Ovary (tissue), 9 donors: ENCODE results near the gene NPIPB2. TPM values are rescaled to one million over a fixed set of nuclear protein-coding genes. Genes with fewer than 3 reads are reported as not detected.

Source experiments
- DNase-seq, 5 donors: peaks; one replicate each; pipeline ENCODE4 v3.0.0-alpha.2; 2019 to 2020
- H3K27ac ChIP-seq, 2 donors: fragments of 200-600 bp; one replicate each; pipeline versions ENCODE4 v1.5.1 to v1.8.0; 2019 to 2022
- H3K27me3 ChIP-seq: fragments of 200-600 bp; one replicate; pipeline ENCODE4 v1.8.0; 2022
- H3K36me3 ChIP-seq: fragments of 200-600 bp; sonication (generic); one replicate; pipeline ENCODE4 v1.5.1; 2019
- H3K4me1 ChIP-seq: one replicate; pipeline ENCODE4 v1.8.1; 2013; ENCODE audit warnings: mild to moderate bottlenecking, moderate library complexity; ENCODE audit not compliant: insufficient read depth
- H3K4me3 ChIP-seq: fragments of 200-600 bp; sonication (generic); one replicate; pipeline ENCODE4 v1.5.1; 2017
- H3K9me3 ChIP-seq, 2 donors: fragments of 200-600 bp in 1 of 2; sonication (generic) in 1 of 2; one replicate each; pipeline versions ENCODE4 v1.5.1 to v1.8.1; 2013 to 2019; ENCODE audit warnings: mild to moderate bottlenecking in 1 of 2, moderate library complexity in 1 of 2
- CTCF ChIP-seq, 3 donors: fragments of 450-650 bp in 2 of 3; fragments of 200-600 bp in 1 of 3; IDR thresholded peaks; one replicate each; pipeline versions ENCODE4 v1.5.1 to v1.8.0; 2016 to 2022; ENCODE audit warnings: antibody characterized with exemption in 3 of 3, mild to moderate bottlenecking in 1 of 3
- EP300 ChIP-seq: sonication (generic); formaldehyde crosslinking; IDR thresholded peaks from one replicate; pipeline ENCODE4 v1.6.1; 2017; ENCODE audit warnings: antibody characterized with exemption
- POLR2A ChIP-seq: fragments of 450-650 bp; IDR thresholded peaks from one replicate; pipeline ENCODE4 v1.6.1; 2017; ENCODE audit warnings: antibody characterized with exemption, mild to moderate bottlenecking, moderate library complexity
- whole genome bisulfite sequencing, 3 donors: extraction: QIAGEN DNeasy Blood & Tissue Kit in 1 of 3; methylation state at CpG; one replicate each; pipeline versions ENCODE4 v1.1.5 to v1.1.7; 2013 to 2017; 5-methylcytosine and 5-hydroxymethylcytosine counted together
- intact Hi-C, 4 donors: fragments of 100-400 bp; cut with DNase I; formaldehyde crosslinking; loops; one replicate each; pipeline versions ENCODE4 v1.11.0 to v1.15.1; 2022 to 2023
- polyA plus RNA-seq, 2 donors: library from polyadenylated mRNA; stranded (reverse); fragments of 200-250 nt in 1 of 2; fragments of 350-450 nt in 1 of 2; fragmentation: Illumina TruSeq in 1 of 2; extraction: RNeasy Lipid Tissue Mini Kit (QIAGEN cat#74804) in 1 of 2; gene quantifications; one replicate each; pipeline ENCODE4 v1.2.3, GENCODE V29; 2013 to 2014
- total RNA-seq, 7 donors: library from RNA; depleted of rRNA in 2 of 7; stranded (reverse); fragments of >200 nt in 2 of 7; fragmentation: NEBNext Ultra II Directional in 3 of 7; extraction: Animal tissue kit (Norgen Biotek cat#: 25700) in 3 of 7; gene quantifications; one replicate each; pipeline versions ENCODE4 v1.1.0 to v1.2.4, GENCODE V29; 2016 to 2023
- donor health status: DM: no; HTN: no; CAD: no; lungs with moderate emphysema.
- donor health status: DM: no; HTN: no; CAD: no.
- donor health status: Bipolar disorder and iron deficiency.
- donor health status: DM: yes; HTN: yes; CAD: no.
- donor health status: DM: no; HTN: no; CAD: no.
- donor health status: DM: yes; HTN: yes; CAD: no.

NPIPB2 gene
- total and polyA plus RNA-seq, 9 donors = 4.7 to 19.3 (median 8.7) TPM

DNA sequence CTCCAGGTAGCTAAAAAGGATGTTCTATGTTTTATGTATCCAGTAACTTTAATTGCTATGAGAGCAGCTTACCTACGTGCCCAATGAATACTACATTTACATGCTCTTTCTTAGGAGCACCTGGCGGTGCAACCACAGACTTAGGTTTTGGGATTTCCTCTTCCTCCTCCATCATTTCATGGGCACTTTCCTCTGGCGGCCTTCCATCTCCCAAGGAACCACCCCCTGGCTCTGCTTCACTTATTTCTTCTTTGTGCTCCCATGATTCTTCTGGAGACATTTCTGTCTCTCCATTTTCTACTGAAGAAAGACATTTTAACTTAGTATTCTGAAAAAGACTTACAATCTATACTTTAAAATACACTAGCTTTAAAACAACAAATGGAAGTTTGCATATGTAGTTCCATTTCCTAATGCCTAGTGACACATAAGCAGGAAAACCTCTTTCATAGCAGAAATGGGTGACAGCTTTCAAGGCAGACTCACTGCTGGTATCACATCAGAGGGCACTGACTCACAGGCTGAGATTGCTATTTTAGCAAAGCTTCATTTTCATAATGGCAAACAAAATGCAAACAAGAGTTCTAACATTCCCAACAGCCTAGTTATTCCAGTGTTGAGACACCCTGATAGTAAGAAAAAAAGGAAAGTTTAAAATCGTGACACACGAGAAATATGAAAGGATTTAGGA is 45.2 kb downstream of the NPIPB2 start:
- Histone ChIP-seq H3K36me3 (no peaks in the 10 kb centered on the region), H3K27ac (no peak overlapping the region), H3K4me3 (no peak overlapping the region), H3K27me3 (no peaks in the 10 kb centered on the region), H3K9me3 (no peaks in the 10 kb centered on the region), H3K4me1 (peaks cover 3% of the 10 kb centered on the region)
- intact Hi-C loops = no loop called here
- TF ChIP-seq POLR2A = no peak
- no peak for TF ChIP-seq CTCF (IDR thresholded peaks at IDR 0.05)
- no peak for TF ChIP-seq EP300
- no peak for DNase-seq
- WGBS, 3 donors = 61 to 67% (median 62%) methylated on average over 5 of the region's 5 CpGs

- 96 to 98% (median 97%) methylated on average over 2 of the region's 2 CpGs for WGBS, 3 donors
- no peaks in the 10 kb centered on the region for H3K4me1 ChIP-seq
- intact Hi-C loops = no loop called here
- H3K27ac ChIP-seq = no peak overlapping the region
- H3K9me3 ChIP-seq = no peaks in the 10 kb centered on the region
- TF ChIP-seq EP300 (no peak), CTCF (IDR thresholded peaks at IDR 0.05) (no peak), POLR2A (no peak)
- no peak overlapping the region for H3K4me3 ChIP-seq
- no peaks in the 10 kb centered on the region for H3K36me3 ChIP-seq
- no peak for DNase-seq
- H3K27me3 ChIP-seq = no peaks in the 10 kb centered on the region
Measured at GRCh38 chr16:11893571-11893970, 48.3 kb downstream of the NPIPB2 start.

GRCh38 chr16:11892761-11893160 is 49.1 kb downstream of the NPIPB2 start:
- H3K27me3 ChIP-seq = no peaks in the 10 kb centered on the region
- no peaks in the 10 kb centered on the region for H3K4me1 ChIP-seq
- intact Hi-C loops = no loop called here
- WGBS, 3 donors = 69 to 95% (median 72%) methylated on average over 4 of the region's 4 CpGs
- DNase-seq = no peak
- H3K36me3 ChIP-seq = no peaks in the 10 kb centered on the region
- TF ChIP-seq POLR2A = no peak
- TF ChIP-seq EP300 = no peak
- no peak for TF ChIP-seq CTCF (IDR thresholded peaks at IDR 0.05)
- H3K4me3 ChIP-seq = no peak overlapping the region
- H3K27ac ChIP-seq = no peak overlapping the region
- H3K9me3 ChIP-seq = no peaks in the 10 kb centered on the region

DNA sequence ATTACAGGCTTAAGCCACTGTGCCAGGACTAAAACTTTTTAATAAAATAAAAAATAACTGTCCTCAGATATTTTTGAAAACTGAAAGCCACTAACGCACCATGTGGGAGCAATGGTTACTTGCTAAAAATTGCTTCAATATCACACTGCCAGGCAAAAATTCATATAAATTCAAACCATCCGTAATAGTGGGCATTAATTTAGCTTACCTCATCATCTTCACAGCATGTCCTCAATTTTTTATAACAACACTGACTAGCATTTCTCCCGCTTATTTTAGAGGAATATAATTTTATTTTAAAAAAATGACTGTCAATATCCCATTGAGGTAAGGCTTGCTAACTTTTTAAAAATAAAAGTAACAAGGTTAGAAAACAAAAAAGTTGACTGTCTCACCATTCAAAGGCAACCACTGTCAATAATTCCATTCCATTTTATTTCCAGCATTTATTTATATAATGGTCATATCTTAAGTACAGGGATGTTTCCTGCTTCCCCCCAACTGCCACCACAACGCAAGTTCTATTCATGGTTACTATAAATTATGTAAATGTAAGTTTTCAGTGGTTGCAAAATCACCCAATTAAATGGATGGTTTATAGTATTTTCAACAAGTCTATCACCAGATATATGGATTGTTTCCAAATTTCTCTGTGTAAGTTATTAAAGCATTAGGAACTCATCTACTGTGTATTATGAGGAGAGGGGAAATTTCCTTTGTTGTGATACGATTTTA is 51.4 kb downstream of the NPIPB2 start:
- Histone ChIP-seq H3K36me3 (no peaks in the 10 kb centered on the region), H3K9me3 (no peaks in the 10 kb centered on the region), H3K4me3 (no peak overlapping the region), H3K4me1 (no peaks in the 10 kb centered on the region), H3K27ac (no peak overlapping the region), H3K27me3 (no peaks in the 10 kb centered on the region)
- whole genome bisulfite sequencing, 3 donors = 91 to 93% (median 92%) methylated on average over 5 of the region's 5 CpGs
- no peak for DNase-seq
- TF ChIP-seq POLR2A = no peak
- TF ChIP-seq EP300 = no peak
- no peak for TF ChIP-seq CTCF (IDR thresholded peaks at IDR 0.05)
- intact Hi-C loops = no loop called here
